Measurements from ENCODE around the gene CTCFL.

CTCFL gene

GRCh38 chr20:57462781-57463180, 62.2 kb downstream of the CTCFL start:
- no peak for DNase-seq (ENCODE audit: low read depth, low spot score)

GRCh38 chr20:57461726-57462125, 63.2 kb downstream of the CTCFL start:
- no peaks in the 10 kb centered on the region; the same call in 1 of the 2 replicates for H3K4me1 ChIP-seq (ENCODE audit: control insufficient read depth, insufficient read depth, low read length)
- H3K27me3 ChIP-seq (ENCODE audit: control insufficient read depth, insufficient read depth, low read length), result no peaks in the 10 kb centered on the region
- DNase-seq (ENCODE audit: low read depth, low spot score), result no peak
- H3K36me3 ChIP-seq (ENCODE audit: control insufficient read depth, insufficient read depth, low read length), result no peaks in the 10 kb centered on the region
- H3K9me3 ChIP-seq (ENCODE audit: control insufficient read depth, insufficient read depth, low read length), result no peaks in the 10 kb centered on the region
- WGBS (ENCODE audit: insufficient coverage, insufficient read length), result no CpG with 5 or more reads among the region's 7 CpGs
- H3K27ac ChIP-seq (ENCODE audit: low read length), result no peak overlapping the region
- no peak overlapping the region; the same call in 1 of the 2 replicates for H3K4me3 ChIP-seq (ENCODE audit: low read length)

More at GRCh38 chr20:57462781-57463180, 62.2 kb downstream of the CTCFL start:
- Histone ChIP-seq H3K9me3 (ENCODE audit: control insufficient read depth, insufficient read depth, low read length) (no peaks in the 10 kb centered on the region), H3K27ac (ENCODE audit: low read length) (no peak overlapping the region), H3K36me3 (ENCODE audit: control insufficient read depth, insufficient read depth, low read length) (no peaks in the 10 kb centered on the region), H3K27me3 (ENCODE audit: control insufficient read depth, insufficient read depth, low read length) (no peaks in the 10 kb centered on the region), H3K4me1 (ENCODE audit: control insufficient read depth, insufficient read depth, low read length) (peaks cover 2% of the 10 kb centered on the region; the same call in 1 of the 2 replicates), H3K4me3 (ENCODE audit: low read length) (no peak overlapping the region)
- whole genome bisulfite sequencing (ENCODE audit: insufficient coverage, insufficient read length), result no CpG with 5 or more reads among the region's 8 CpGs

- no peaks in the 10 kb centered on the region; the same call in 1 of the 2 replicates for H3K4me1 ChIP-seq (ENCODE audit: control insufficient read depth, insufficient read depth, low read length)
- WGBS (ENCODE audit: insufficient coverage, insufficient read length), result no CpG with 5 or more reads among the region's 15 CpGs
These were observed 64.0 kb downstream of the CTCFL start for GRCh38 chr20:57460781-57461465.

GRCh38 chr20:57459897-57460296, 65.0 kb downstream of the CTCFL start:
- no CpG with 5 or more reads among the region's 5 CpGs for WGBS (ENCODE audit: insufficient coverage, insufficient read length)
- H3K4me1 ChIP-seq (ENCODE audit: control insufficient read depth, insufficient read depth, low read length), result no peaks in the 10 kb centered on the region; the same call in 1 of the 2 replicates
- H3K4me3 ChIP-seq (ENCODE audit: low read length), result no peak overlapping the region
- H3K27me3 ChIP-seq (ENCODE audit: control insufficient read depth, insufficient read depth, low read length), result no peaks in the 10 kb centered on the region
- no peaks in the 10 kb centered on the region for H3K36me3 ChIP-seq (ENCODE audit: control insufficient read depth, insufficient read depth, low read length)
- DNase-seq (ENCODE audit: low read depth, low spot score), result no peak
- H3K27ac ChIP-seq (ENCODE audit: low read length), result no peak overlapping the region
- H3K9me3 ChIP-seq (ENCODE audit: control insufficient read depth, insufficient read depth, low read length), result no peaks in the 10 kb centered on the region

More at GRCh38 chr20:57460781-57461465, 64.0 kb downstream of the CTCFL start:
- H3K27me3 ChIP-seq (ENCODE audit: control insufficient read depth, insufficient read depth, low read length), result no peaks in the 10 kb centered on the region
- no peak overlapping the region for H3K27ac ChIP-seq (ENCODE audit: low read length)
- H3K4me3 ChIP-seq (ENCODE audit: low read length), result no peak overlapping the region
- H3K36me3 ChIP-seq (ENCODE audit: control insufficient read depth, insufficient read depth, low read length), result no peaks in the 10 kb centered on the region
- H3K9me3 ChIP-seq (ENCODE audit: control insufficient read depth, insufficient read depth, low read length), result no peaks in the 10 kb centered on the region
- DNase-seq (ENCODE audit: low read depth, low spot score), result no peak

GRCh38 chr20:57459278-57459677, 65.7 kb downstream of the CTCFL start:
- no peak overlapping the region for H3K27ac ChIP-seq (ENCODE audit: low read length)
- no peak for DNase-seq (ENCODE audit: low read depth, low spot score)
- H3K4me3 ChIP-seq (ENCODE audit: low read length), result no peak overlapping the region
- no peaks in the 10 kb centered on the region for H3K27me3 ChIP-seq (ENCODE audit: control insufficient read depth, insufficient read depth, low read length)
- no peaks in the 10 kb centered on the region; the same call in 1 of the 2 replicates for H3K4me1 ChIP-seq (ENCODE audit: control insufficient read depth, insufficient read depth, low read length)
- H3K9me3 ChIP-seq (ENCODE audit: control insufficient read depth, insufficient read depth, low read length), result no peaks in the 10 kb centered on the region
- no CpG with 5 or more reads among the region's 5 CpGs for WGBS (ENCODE audit: insufficient coverage, insufficient read length)
- no peaks in the 10 kb centered on the region for H3K36me3 ChIP-seq (ENCODE audit: control insufficient read depth, insufficient read depth, low read length)

- Histone ChIP-seq H3K27ac (ENCODE audit: low read length) (no peak overlapping the region), H3K36me3 (ENCODE audit: control insufficient read depth, insufficient read depth, low read length) (no peaks in the 10 kb centered on the region), H3K4me3 (ENCODE audit: low read length) (no peak overlapping the region), H3K4me1 (ENCODE audit: control insufficient read depth, insufficient read depth, low read length) (no peaks in the 10 kb centered on the region; the same call in 1 of the 2 replicates), H3K27me3 (ENCODE audit: control insufficient read depth, insufficient read depth, low read length) (no peaks in the 10 kb centered on the region), H3K9me3 (ENCODE audit: control insufficient read depth, insufficient read depth, low read length) (no peaks in the 10 kb centered on the region)
- no peak for DNase-seq (ENCODE audit: low read depth, low spot score)
- no CpG with 5 or more reads among the region's 7 CpGs for WGBS (ENCODE audit: insufficient coverage, insufficient read length)
These were observed 66.4 kb downstream of the CTCFL start for GRCh38 chr20:57458400-57459160.

- WGBS (ENCODE audit: insufficient coverage, insufficient read length), result no CpG with 5 or more reads among the region's 21 CpGs
- Histone ChIP-seq H3K27me3 (ENCODE audit: control insufficient read depth, insufficient read depth, low read length) (no peaks in the 10 kb centered on the region), H3K4me1 (ENCODE audit: control insufficient read depth, insufficient read depth, low read length) (no peaks in the 10 kb centered on the region; the same call in 1 of the 2 replicates), H3K36me3 (ENCODE audit: control insufficient read depth, insufficient read depth, low read length) (no peaks in the 10 kb centered on the region), H3K4me3 (ENCODE audit: low read length) (no peak overlapping the region), H3K9me3 (ENCODE audit: control insufficient read depth, insufficient read depth, low read length) (no peaks in the 10 kb centered on the region), H3K27ac (ENCODE audit: low read length) (no peak overlapping the region)
- no peak for DNase-seq (ENCODE audit: low read depth, low spot score)
These were observed 67.5 kb downstream of the CTCFL start for GRCh38 chr20:57457243-57458095.

GRCh38 chr20:57456116-57456515, 68.8 kb downstream of the CTCFL start:
- DNase-seq (ENCODE audit: low read depth, low spot score), result no peak
- H3K36me3 ChIP-seq (ENCODE audit: control insufficient read depth, insufficient read depth, low read length), result no peaks in the 10 kb centered on the region
- H3K9me3 ChIP-seq (ENCODE audit: control insufficient read depth, insufficient read depth, low read length), result no peaks in the 10 kb centered on the region
- 100% methylated on average over 1 of the region's 13 CpGs for WGBS (ENCODE audit: insufficient coverage, insufficient read length)
- no peaks in the 10 kb centered on the region; the same call in 1 of the 2 replicates for H3K4me1 ChIP-seq (ENCODE audit: control insufficient read depth, insufficient read depth, low read length)
- H3K27ac ChIP-seq (ENCODE audit: low read length), result no peak overlapping the region
- H3K4me3 ChIP-seq (ENCODE audit: low read length), result no peak overlapping the region
- H3K27me3 ChIP-seq (ENCODE audit: control insufficient read depth, insufficient read depth, low read length), result no peaks in the 10 kb centered on the region

- Histone ChIP-seq H3K9me3 (ENCODE audit: control insufficient read depth, insufficient read depth, low read length) (no peaks in the 10 kb centered on the region), H3K27me3 (ENCODE audit: control insufficient read depth, insufficient read depth, low read length) (no peaks in the 10 kb centered on the region), H3K4me1 (ENCODE audit: control insufficient read depth, insufficient read depth, low read length) (no peaks in the 10 kb centered on the region; the same call in 1 of the 2 replicates), H3K27ac (ENCODE audit: low read length) (no peak overlapping the region), H3K36me3 (ENCODE audit: control insufficient read depth, insufficient read depth, low read length) (no peaks in the 10 kb centered on the region), H3K4me3 (ENCODE audit: low read length) (no peak overlapping the region)
- DNase-seq (ENCODE audit: low read depth, low spot score), result no peak
- WGBS (ENCODE audit: insufficient coverage, insufficient read length), result no CpG with 5 or more reads among the region's 3 CpGs
These were observed 69.6 kb downstream of the CTCFL start for GRCh38 chr20:57455386-57455785.

Data from iPS DF 6.9 (cell line).